ENCODE data around the gene VIPR1.

Gene VIPR1

DNA sequence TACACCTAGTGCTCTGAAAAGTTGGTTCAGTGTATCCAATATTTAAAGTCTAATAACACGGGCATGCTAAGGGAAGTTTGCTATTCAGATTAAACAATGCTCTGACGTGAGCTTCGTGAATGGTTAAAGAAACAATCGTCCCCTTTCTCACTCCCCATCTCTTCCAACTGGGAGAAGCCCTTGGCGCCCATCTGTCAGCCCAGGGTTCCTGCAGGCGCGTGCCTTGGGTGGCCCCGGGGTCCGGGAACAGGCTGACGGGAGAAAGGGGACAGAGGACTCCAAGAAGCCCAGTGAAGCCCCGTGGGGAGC is 78.9 kb downstream of the VIPR1 start:
- H3K4me1 ChIP-seq (ENCODE audit: control insufficient read depth, low read length), result peaks cover 29% of the 10 kb centered on the region
- H3K36me3 ChIP-seq (ENCODE audit: control insufficient read depth, low read length), result peaks cover 19% of the 10 kb centered on the region
- peaks cover 62% of the 10 kb centered on the region for H3K79me2 ChIP-seq (ENCODE audit: control insufficient read depth, low read length)

GRCh38 chr3:42581709-42582473 is 79.4 kb downstream of the VIPR1 start, which contains the start of gene SEC22C:
SEC22C (minus strand) TSS chr3:42581967; CDS start chr3:42569046, 12,921 bp downstream.
- H3K9me2 ChIP-seq (replicated peaks; ENCODE audit: control insufficient read depth, low read length), result no peaks in the 10 kb centered on the region
- no peaks in the 10 kb centered on the region for H4K20me1 ChIP-seq (ENCODE audit: control insufficient read depth, insufficient read depth, low read depth, low read length)
- no peaks in the 10 kb centered on the region for H3K9me3 ChIP-seq (ENCODE audit: control insufficient read depth, insufficient read depth, low read length)
- H3K27me3 ChIP-seq (ENCODE audit: control insufficient read depth, low read length), result no peaks in the 10 kb centered on the region
- H3K79me2 ChIP-seq (ENCODE audit: control insufficient read depth, low read length), result peaks cover 57% of the 10 kb centered on the region
- no peaks in the 10 kb centered on the region for H3F3A ChIP-seq (ENCODE audit: control insufficient read depth, insufficient read depth)
- peaks cover 16% of the 10 kb centered on the region for H3K36me3 ChIP-seq (ENCODE audit: control insufficient read depth, low read length)
- H3K4me1 ChIP-seq (ENCODE audit: control insufficient read depth, low read length), result peaks cover 29% of the 10 kb centered on the region
- H3K27ac ChIP-seq (ENCODE audit: low read depth, low read length), result peak within 1 kb of the TSS; percentile 74
- TF ChIP-seq, protein P1, sequence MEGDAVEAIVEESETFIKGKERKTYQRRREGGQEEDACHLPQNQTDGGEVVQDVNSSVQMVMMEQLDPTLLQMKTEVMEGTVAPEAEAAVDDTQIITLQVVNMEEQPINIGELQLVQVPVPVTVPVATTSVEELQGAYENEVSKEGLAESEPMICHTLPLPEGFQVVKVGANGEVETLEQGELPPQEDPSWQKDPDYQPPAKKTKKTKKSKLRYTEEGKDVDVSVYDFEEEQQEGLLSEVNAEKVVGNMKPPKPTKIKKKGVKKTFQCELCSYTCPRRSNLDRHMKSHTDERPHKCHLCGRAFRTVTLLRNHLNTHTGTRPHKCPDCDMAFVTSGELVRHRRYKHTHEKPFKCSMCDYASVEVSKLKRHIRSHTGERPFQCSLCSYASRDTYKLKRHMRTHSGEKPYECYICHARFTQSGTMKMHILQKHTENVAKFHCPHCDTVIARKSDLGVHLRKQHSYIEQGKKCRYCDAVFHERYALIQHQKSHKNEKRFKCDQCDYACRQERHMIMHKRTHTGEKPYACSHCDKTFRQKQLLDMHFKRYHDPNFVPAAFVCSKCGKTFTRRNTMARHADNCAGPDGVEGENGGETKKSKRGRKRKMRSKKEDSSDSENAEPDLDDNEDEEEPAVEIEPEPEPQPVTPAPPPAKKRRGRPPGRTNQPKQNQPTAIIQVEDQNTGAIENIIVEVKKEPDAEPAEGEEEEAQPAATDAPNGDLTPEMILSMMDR (IDR thresholded peaks at IDR 0.05; ENCODE audit: low read depth, low read length, poor library complexity, severe bottlenecking), result peak; percentile 62
- TF ChIP-seq EZH2phosphoT487 (IDR thresholded peaks at IDR 0.05; ENCODE audit: borderline replicate concordance, low read length), result no peak
- peak within 1 kb of the TSS; percentile 91 for H3K4me2 ChIP-seq (ENCODE audit: low read length)
- peak within 1 kb of the TSS; percentile 87 for H3K4me3 ChIP-seq (ENCODE audit: low read length)

More for the DNA sequence above, 78.9 kb downstream of the VIPR1 start:
- Histone ChIP-seq H3K27me3 (ENCODE audit: control insufficient read depth, low read length) (no peaks in the 10 kb centered on the region), H3K4me2 (ENCODE audit: low read length) (peak overlapping the region; percentile 91), H3F3A (ENCODE audit: control insufficient read depth, insufficient read depth) (no peaks in the 10 kb centered on the region), H3K27ac (ENCODE audit: low read depth, low read length) (peak overlapping the region; percentile 74), H4K20me1 (ENCODE audit: control insufficient read depth, insufficient read depth, low read depth, low read length) (no peaks in the 10 kb centered on the region), H3K9me2 (replicated peaks; ENCODE audit: control insufficient read depth, low read length) (no peaks in the 10 kb centered on the region), H3K9me3 (ENCODE audit: control insufficient read depth, insufficient read depth, low read length) (no peaks in the 10 kb centered on the region), H3K4me3 (ENCODE audit: low read length) (peak overlapping the region; percentile 87)
- TF ChIP-seq, protein P1 (IDR thresholded peaks at IDR 0.05; ENCODE audit: low read depth, low read length, poor library complexity, severe bottlenecking), result no peak
- no peak for TF ChIP-seq EZH2phosphoT487 (IDR thresholded peaks at IDR 0.05; ENCODE audit: borderline replicate concordance, low read length)

GRCh38 chr3:42582474-42583070 is 80.1 kb downstream of the VIPR1 start:
- H3K79me2 ChIP-seq (ENCODE audit: control insufficient read depth, low read length), result peaks cover 51% of the 10 kb centered on the region
- no peaks in the 10 kb centered on the region for H3K9me3 ChIP-seq (ENCODE audit: control insufficient read depth, insufficient read depth, low read length)
- no peaks in the 10 kb centered on the region for H3K27me3 ChIP-seq (ENCODE audit: control insufficient read depth, low read length)
- H3K4me1 ChIP-seq (ENCODE audit: control insufficient read depth, low read length), result peaks cover 29% of the 10 kb centered on the region
- peaks cover 11% of the 10 kb centered on the region for H3K36me3 ChIP-seq (ENCODE audit: control insufficient read depth, low read length)
- H3K4me2 ChIP-seq (ENCODE audit: low read length), result peak overlapping the region; percentile 91
- H3K4me3 ChIP-seq (ENCODE audit: low read length), result peak overlapping the region; percentile 87
- H4K20me1 ChIP-seq (ENCODE audit: control insufficient read depth, insufficient read depth, low read depth, low read length), result no peaks in the 10 kb centered on the region
- H3K27ac ChIP-seq (ENCODE audit: low read depth, low read length), result peak overlapping the region; percentile 74
- no peaks in the 10 kb centered on the region for H3K9me2 ChIP-seq (replicated peaks; ENCODE audit: control insufficient read depth, low read length)
- no peaks in the 10 kb centered on the region for H3F3A ChIP-seq (ENCODE audit: control insufficient read depth, insufficient read depth)
- TF ChIP-seq EZH2phosphoT487 (IDR thresholded peaks at IDR 0.05; ENCODE audit: borderline replicate concordance, low read length), result no peak
- TF ChIP-seq, protein P1 (IDR thresholded peaks at IDR 0.05; ENCODE audit: low read depth, low read length, poor library complexity, severe bottlenecking), result no peak

All from DOHH2 (cell line).